GM12874 (cell line): ENCODE measurements around the gene BYSL.

ENCODE experiments used
- CTCF ChIP-seq: IDR thresholded peaks from 2 replicates; pipeline ENCODE4 v1.5.1; 2011; ENCODE audit warnings: low read depth, mild to moderate bottlenecking, control low read depth, low read length, moderate library complexity; ENCODE audit not compliant: insufficient read depth

BYSL gene

GRCh38 chr6:41965429-41966213, 44.3 kb downstream of the BYSL start:
- TF ChIP-seq CTCF, result no peak

DNA sequence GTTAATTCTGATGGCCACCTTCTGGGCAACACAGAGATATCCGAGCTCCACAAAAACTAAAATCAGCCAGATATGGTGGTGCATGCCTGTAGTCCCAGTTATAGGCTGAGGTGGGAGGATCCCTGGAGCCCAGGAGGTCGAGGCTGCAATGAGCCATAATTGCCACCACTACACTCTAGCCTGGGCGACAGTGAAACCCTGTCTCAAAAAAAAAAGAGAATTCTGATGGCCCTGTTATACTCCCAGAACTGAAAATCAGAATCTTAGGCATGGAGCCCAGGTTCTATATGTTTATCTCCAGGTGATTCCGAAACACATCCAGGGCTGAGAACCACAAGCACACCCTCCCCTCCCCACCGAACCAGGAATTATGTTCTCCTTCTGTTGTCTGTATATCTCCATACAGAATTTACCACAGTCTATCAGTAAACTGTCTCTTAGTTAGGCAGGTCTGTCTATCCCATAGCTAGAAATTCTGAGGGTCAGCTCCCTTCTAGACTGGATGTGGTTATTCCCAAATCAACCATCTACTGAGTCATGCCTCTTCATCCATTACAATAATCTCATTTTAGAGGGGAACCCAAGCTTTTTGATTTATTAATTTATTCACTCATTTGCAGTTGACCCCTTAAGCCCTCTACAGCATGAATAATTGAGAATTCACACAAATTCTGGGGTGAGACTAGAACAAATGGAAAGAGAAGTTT, 45.1 kb downstream of the BYSL start:
- TF ChIP-seq CTCF, result no peak

GRCh38 chr6:41966961-41967311, 45.6 kb downstream of the BYSL start:
- TF ChIP-seq CTCF, result no peak

DNA sequence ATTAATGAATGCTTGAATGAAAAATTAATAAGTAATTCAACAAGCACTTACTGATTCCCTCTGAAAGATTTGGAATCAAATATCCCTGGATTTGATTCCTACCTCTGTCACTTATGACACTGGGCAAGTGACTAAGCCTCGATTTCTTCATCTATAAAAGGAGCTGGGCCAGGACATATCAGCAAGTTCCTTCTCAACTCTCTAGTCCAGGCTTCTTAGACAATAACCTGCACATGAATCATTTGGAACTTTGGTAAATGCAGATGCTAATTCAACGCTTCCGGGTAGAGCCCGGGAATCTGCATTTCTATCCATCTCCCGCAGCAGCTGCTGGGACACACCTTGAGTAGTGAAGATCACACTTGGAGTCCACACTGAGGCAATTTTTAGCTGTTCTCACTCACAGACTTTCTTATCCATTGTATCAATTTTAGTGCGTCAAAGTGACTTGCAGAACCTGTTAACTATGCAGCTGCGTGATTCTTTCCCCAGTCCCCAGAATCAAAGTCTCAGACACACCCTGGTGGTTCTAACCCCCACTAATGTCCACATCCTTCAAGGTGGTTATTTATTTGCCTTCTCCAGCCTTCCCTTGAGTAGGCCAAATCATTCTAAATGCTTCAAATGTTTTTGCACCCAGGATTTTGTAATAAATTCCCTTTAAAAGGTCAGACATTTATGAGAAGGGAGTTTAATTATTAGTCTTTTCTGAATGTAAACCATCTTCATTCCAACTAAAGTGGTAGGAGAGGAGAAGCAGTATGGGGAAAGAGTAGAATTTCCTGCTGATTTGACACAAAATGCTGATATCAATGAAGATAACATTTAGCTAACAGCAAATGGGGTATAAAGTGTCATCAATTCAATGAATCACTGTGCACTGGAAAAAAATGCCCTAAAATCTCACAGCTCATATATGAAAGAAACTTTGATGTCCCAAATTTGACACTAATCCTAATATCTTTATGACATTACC, 46.3 kb downstream of the BYSL start:
- TF ChIP-seq CTCF, result no peak

GRCh38 chr6:41970436-41970846, 49.1 kb downstream of the BYSL start:
- no peak for TF ChIP-seq CTCF

- TF ChIP-seq CTCF, result no peak
These were observed 51.5 kb downstream of the BYSL start for GRCh38 chr6:41972826-41973225.
